MM.1S (cell line): ENCODE results near the gene ANKRD44.

ENCODE experiments used
- EZH2 ChIP-seq: fragments of 300-600 bp; sonication (generic); optimal IDR thresholded peaks from 2 replicates; pipeline ENCODE3; 2017; ENCODE audit warnings: low read depth, mild to moderate bottlenecking, antibody characterized with exemption, low read length, mixed read lengths
- EZH2phosphoT487 ChIP-seq: fragments of 300-600 bp; sonication (generic); IDR thresholded peaks from 2 replicates; pipeline ENCODE4 v1.6.1; 2018; ENCODE audit warnings: antibody characterized with exemption, low read length
- TF ChIP-seq, protein P1 (sequence below): fragments of 300-600 bp; sonication (generic); IDR thresholded peaks from 2 replicates; pipeline ENCODE4 v1.5.1; 2016; ENCODE audit warnings: antibody characterized with exemption, low read length, mixed read lengths

DNA sequence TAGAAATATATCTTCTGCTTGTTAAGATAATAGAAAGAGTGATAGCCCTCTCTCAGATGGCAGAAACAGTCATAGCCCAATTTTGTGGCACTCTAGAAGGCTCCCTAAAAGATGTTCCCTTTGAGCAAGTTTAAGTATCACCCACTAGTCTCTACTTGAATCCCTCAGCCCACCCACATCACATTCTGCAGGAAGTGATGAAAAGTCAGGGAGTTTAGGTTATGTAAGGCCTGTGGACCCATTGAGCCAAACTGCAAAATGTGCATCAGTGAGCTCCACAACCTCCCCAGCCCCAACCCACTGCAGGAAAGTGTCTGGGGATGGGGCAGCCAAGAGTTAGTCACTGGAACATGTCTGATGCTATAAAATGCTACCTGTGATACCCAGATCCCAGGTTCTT, 25.6 kb downstream of the ANKRD44 start:
- TF ChIP-seq, protein P1, sequence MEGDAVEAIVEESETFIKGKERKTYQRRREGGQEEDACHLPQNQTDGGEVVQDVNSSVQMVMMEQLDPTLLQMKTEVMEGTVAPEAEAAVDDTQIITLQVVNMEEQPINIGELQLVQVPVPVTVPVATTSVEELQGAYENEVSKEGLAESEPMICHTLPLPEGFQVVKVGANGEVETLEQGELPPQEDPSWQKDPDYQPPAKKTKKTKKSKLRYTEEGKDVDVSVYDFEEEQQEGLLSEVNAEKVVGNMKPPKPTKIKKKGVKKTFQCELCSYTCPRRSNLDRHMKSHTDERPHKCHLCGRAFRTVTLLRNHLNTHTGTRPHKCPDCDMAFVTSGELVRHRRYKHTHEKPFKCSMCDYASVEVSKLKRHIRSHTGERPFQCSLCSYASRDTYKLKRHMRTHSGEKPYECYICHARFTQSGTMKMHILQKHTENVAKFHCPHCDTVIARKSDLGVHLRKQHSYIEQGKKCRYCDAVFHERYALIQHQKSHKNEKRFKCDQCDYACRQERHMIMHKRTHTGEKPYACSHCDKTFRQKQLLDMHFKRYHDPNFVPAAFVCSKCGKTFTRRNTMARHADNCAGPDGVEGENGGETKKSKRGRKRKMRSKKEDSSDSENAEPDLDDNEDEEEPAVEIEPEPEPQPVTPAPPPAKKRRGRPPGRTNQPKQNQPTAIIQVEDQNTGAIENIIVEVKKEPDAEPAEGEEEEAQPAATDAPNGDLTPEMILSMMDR, result no peak
- TF ChIP-seq EZH2, result no peak
- TF ChIP-seq EZH2phosphoT487, result no peak
